HepG2 (cell line): Measurements from ENCODE around the gene TRIM15. TPM values are rescaled to one million over a fixed set of nuclear protein-coding genes. Genes with fewer than 3 reads are reported as not detected.
A peak's percentile ranks its signal among the peaks of the same experiment; 100 is the strongest.

Experiments used
- ATF7 ChIP-seq, 2 experiments: fragments of 450-650 bp in 1 of 2; sonication (generic) in 1 of 2; formaldehyde crosslinking in 1 of 2; IDR thresholded peaks; 2 replicates each; pipeline versions ENCODE4 v1.4.0 to v1.6.1; 2016 to 2020; ENCODE audit warnings: antibody characterized with exemption in 1 of 2, mild to moderate bottlenecking in 1 of 2, missing genetic modification reagents in 1 of 2
- DNMT1 ChIP-seq: sonication (generic); formaldehyde crosslinking; IDR thresholded peaks from 2 replicates; pipeline ENCODE4 v1.5.1; 2020; ENCODE audit warnings: mild to moderate bottlenecking, missing genetic modification reagents
- MED1 ChIP-seq: sonication (generic); formaldehyde crosslinking; IDR thresholded peaks from 2 replicates; pipeline ENCODE4 v1.4.0; 2020; ENCODE audit warnings: missing genetic modification reagents
- NR0B2 ChIP-seq: sonication (generic); formaldehyde crosslinking; IDR thresholded peaks from 2 replicates; pipeline ENCODE4 v1.4.0; 2020; ENCODE audit warnings: mild to moderate bottlenecking, missing genetic modification reagents
- NR2F1 ChIP-seq, 2 experiments: fragments of 450-650 bp in 1 of 2; formaldehyde crosslinking in 1 of 2; IDR thresholded peaks; 2 replicates each; pipeline versions ENCODE4 v1.5.0 to v1.6.1; 2016 to 2020; ENCODE audit warnings: mild to moderate bottlenecking in 1 of 2, missing compliant biosample characterization in 1 of 2, missing genetic modification reagents in 1 of 2, moderate library complexity in 1 of 2
- PHF21A ChIP-seq: sonication (generic); formaldehyde crosslinking; IDR thresholded peaks from 2 replicates; pipeline ENCODE4 v1.5.0; 2020; ENCODE audit warnings: mild to moderate bottlenecking, missing genetic modification reagents
- PTBP1 ChIP-seq: fragments of 200-400 bp; formaldehyde crosslinking; IDR thresholded peaks from 2 replicates; pipeline ENCODE4 v1.6.1; 2018; ENCODE audit warnings: low read length, low read depth; ENCODE audit not compliant: poor library complexity, severe bottlenecking
- SALL1 ChIP-seq: sonication (generic); formaldehyde crosslinking; IDR thresholded peaks from 2 replicates; pipeline ENCODE4 v1.8.0; 2022; ENCODE audit warnings: mild to moderate bottlenecking, missing genetic modification reagents
- SKI ChIP-seq: fragments of 450-650 bp; IDR thresholded peaks from one replicate; pipeline ENCODE4 v1.6.1; 2018; ENCODE audit warnings: mild to moderate bottlenecking; ENCODE audit not compliant: partially characterized antibody
- SMAD9 ChIP-seq: sonication (generic); formaldehyde crosslinking; IDR thresholded peaks from 2 replicates; pipeline ENCODE4 v1.5.1; 2020; ENCODE audit warnings: mild to moderate bottlenecking, missing genetic modification reagents
- SP4 ChIP-seq: sonication (generic); formaldehyde crosslinking; IDR thresholded peaks from 2 replicates; pipeline ENCODE4 v1.8.1; 2023; ENCODE audit warnings: mild to moderate bottlenecking, missing genetic modification reagents
- SRF ChIP-seq: IDR thresholded peaks from 2 replicates; pipeline ENCODE4 v1.6.1; 2011; ENCODE audit warnings: mild to moderate bottlenecking, low read depth, low read length, moderate library complexity
- TEAD2 ChIP-seq: sonication (generic); formaldehyde crosslinking; IDR thresholded peaks from 2 replicates; pipeline ENCODE4 v1.9.0; 2021; ENCODE audit warnings: missing genetic modification reagents
- TOE1 ChIP-seq: sonication (generic); formaldehyde crosslinking; IDR thresholded peaks from 2 replicates; pipeline ENCODE4 v1.4.0; 2020; ENCODE audit warnings: mild to moderate bottlenecking, missing genetic modification reagents
- ZBTB37 ChIP-seq: sonication (generic); formaldehyde crosslinking; IDR thresholded peaks from 2 replicates; pipeline ENCODE4 v1.4.0; 2020; ENCODE audit warnings: mild to moderate bottlenecking, missing genetic modification reagents
- ZFP91 ChIP-seq: sonication (generic); formaldehyde crosslinking; IDR thresholded peaks from 2 replicates; pipeline ENCODE4 v1.9.0; 2022; ENCODE audit warnings: missing genetic modification reagents, mild to moderate bottlenecking, borderline replicate concordance
- ZNF280D ChIP-seq: sonication (generic); formaldehyde crosslinking; IDR thresholded peaks from 2 replicates; pipeline ENCODE4 v1.5.1; 2020; ENCODE audit warnings: mild to moderate bottlenecking, missing genetic modification reagents
- ZNF329 ChIP-seq: sonication (generic); formaldehyde crosslinking; IDR thresholded peaks from 2 replicates; pipeline ENCODE4 v1.9.0; 2021; ENCODE audit warnings: low read depth, mild to moderate bottlenecking, missing genetic modification reagents
- ZNF383 ChIP-seq: sonication (generic); formaldehyde crosslinking; IDR thresholded peaks from 2 replicates; pipeline ENCODE4 v1.4.0; 2020; ENCODE audit warnings: missing genetic modification reagents, mild to moderate bottlenecking, borderline replicate concordance
- ZNF558 ChIP-seq: sonication (generic); formaldehyde crosslinking; IDR thresholded peaks from 2 replicates; pipeline ENCODE4 v1.9.0; 2022; ENCODE audit warnings: mild to moderate bottlenecking, missing genetic modification reagents, borderline replicate concordance
- ZNF883 ChIP-seq: sonication (generic); formaldehyde crosslinking; IDR thresholded peaks from 2 replicates; pipeline ENCODE4 v1.5.1; 2020; ENCODE audit warnings: mild to moderate bottlenecking, missing genetic modification reagents; ENCODE audit errors: not compliant biosample characterization
- polyA plus RNA-seq, 8 experiments: library from polyadenylated mRNA; depleted of rRNA in 3 of 8; stranded (reverse) in 7 of 8; unstranded in 1 of 8; fragments of >200 nt; fragmentation: Illumina TruSeq in 4 of 8; extraction: Trizol in 4 of 8; gene quantifications; 2 replicates each; pipeline versions ENCODE4 v1.2.1 to v1.2.3, GENCODE V29; 2011 to 2016; ENCODE audit warnings: low read depth in 4 of 8, missing spikeins in 1 of 8, mixed read lengths in 1 of 8; ENCODE audit not compliant: insufficient read depth in 1 of 8
- total RNA-seq, 5 experiments: library from RNA; depleted of rRNA; stranded (reverse); fragments of >200 nt; fragmentation: Illumina TruSeq; extraction: Trizol; gene quantifications; 2 replicates each; pipeline ENCODE4 v1.2.3, GENCODE V29; 2016; ENCODE audit warnings: low read depth in 1 of 5

Gene TRIM15
- total and polyA plus RNA-seq, 2 of the 13 experiments (the other 11 are each of a cell fraction or from before 2014, with no cell fraction given), result 35.1 to 38.2 TPM

- peak; percentile 22; the same call in 1 of the 2 replicates for TF ChIP-seq NR0B2
- TF ChIP-seq SKI, result no peak
- peak; percentile 75; the same call in 1 of the 2 replicates for TF ChIP-seq TOE1 (CRISPR knock-in tag)
- peak; percentile 75; the same call in 1 of the 2 replicates for TF ChIP-seq MED1 (CRISPR knock-in tag)
- no peak for TF ChIP-seq TEAD2 (CRISPR knock-in tag)
- TF ChIP-seq ZNF280D (CRISPR knock-in tag), result peak; percentile 92
- TF ChIP-seq ZNF883, result no peak
- 0 out of 2 replicates have a peak, but pooled peaks have one; percentile 73 for TF ChIP-seq ZNF383 (CRISPR knock-in tag)
- TF ChIP-seq ATF7 (IDR thresholded peaks at IDR 0.05), result no peak
- TF ChIP-seq ATF7 (CRISPR knock-in tag; IDR thresholded peaks at IDR 0.05), result peak; percentile 54; the same call in 1 of the 2 replicates
- TF ChIP-seq SMAD9 (CRISPR knock-in tag), result 0 out of 2 replicates have a peak, but pooled peaks have one; percentile 57
- TF ChIP-seq ZBTB37 (CRISPR knock-in tag), result peak; percentile 26; the same call in 1 of the 2 replicates
- peak; percentile 70; the same call in 1 of the 2 replicates for TF ChIP-seq SP4 (CRISPR knock-in tag)
- no peak for TF ChIP-seq ZNF558 (CRISPR knock-in tag)
- TF ChIP-seq SALL1 (CRISPR knock-in tag), result peak; percentile 86
- peak; percentile 85; the same call in 1 of the 2 replicates for TF ChIP-seq DNMT1
- TF ChIP-seq SRF, result no peak
- TF ChIP-seq NR2F1 (CRISPR knock-in tag; IDR thresholded peaks at IDR 0.05), result no peak
- TF ChIP-seq ZNF329 (CRISPR knock-in tag), result peak; percentile 86; the same call in 1 of the 2 replicates
- peak; percentile 93 for TF ChIP-seq ZFP91 (CRISPR knock-in tag)
- TF ChIP-seq PHF21A (CRISPR knock-in tag), result peak; percentile 97
- peak; percentile 96 for TF ChIP-seq PTBP1
Observed at GRCh38 chr6:30163090-30163917, at the start of gene TRIM15 (continued).
